SIG-M5 treated with dmso at 0.1 percent for 504 hours (cell line): ENCODE measurements around the gene CACNA2D3.
A peak's percentile ranks its signal among the peaks of the same experiment; 100 is the strongest.

Source experiments
- DNase-seq: peaks from one replicate; lab custom pipeline; 2025; ENCODE audit not compliant: unreplicated experiment; lab: John Stamatoyannopoulos, UW

The CACNA2D3 gene

GRCh38 chr3:54863786-54864185, 741.4 kb downstream of the CACNA2D3 start:
- no peak for DNase-seq

DNA sequence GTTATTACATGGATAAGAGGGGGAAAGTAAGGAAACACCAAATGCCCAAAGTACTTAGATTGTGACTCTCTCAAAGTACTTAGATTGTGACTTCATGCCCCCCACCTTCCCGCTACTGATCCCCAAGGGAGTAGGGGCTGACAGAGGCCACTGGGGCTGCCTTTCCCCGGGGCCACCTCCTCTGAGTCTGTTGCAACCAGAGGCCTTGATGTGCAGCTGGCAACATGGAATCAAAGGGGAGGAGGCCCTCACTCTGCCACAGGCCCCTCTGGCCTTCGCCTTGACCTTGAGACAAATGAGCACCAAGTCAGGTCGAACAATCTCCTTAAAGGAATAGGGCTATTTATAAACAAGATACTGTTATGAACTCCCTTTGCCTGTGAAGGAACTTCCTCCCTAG, 743.0 kb downstream of the CACNA2D3 start:
- no peak for DNase-seq

GRCh38 chr3:54866251-54866650, 743.9 kb downstream of the CACNA2D3 start:
- no peak for DNase-seq

- peak; percentile 39 for DNase-seq
These were observed 748.1 kb downstream of the CACNA2D3 start for GRCh38 chr3:54870423-54870822.

GRCh38 chr3:54871867-54872266, 749.5 kb downstream of the CACNA2D3 start:
- DNase-seq: no peak

GRCh38 chr3:54873059-54874010, 751.0 kb downstream of the CACNA2D3 start:
- DNase-seq: no peak

GRCh38 chr3:54874816-54875556, 752.6 kb downstream of the CACNA2D3 start:
- DNase-seq: no peak

- no peak for DNase-seq
These were observed 753.4 kb downstream of the CACNA2D3 start for GRCh38 chr3:54875596-54876268.

- DNase-seq: no peak
These were observed 754.3 kb downstream of the CACNA2D3 start for GRCh38 chr3:54876694-54877093.

GRCh38 chr3:54877730-54878129, 755.4 kb downstream of the CACNA2D3 start:
- no peak for DNase-seq

GRCh38 chr3:54878145-54878544, 755.8 kb downstream of the CACNA2D3 start:
- no peak for DNase-seq

DNA sequence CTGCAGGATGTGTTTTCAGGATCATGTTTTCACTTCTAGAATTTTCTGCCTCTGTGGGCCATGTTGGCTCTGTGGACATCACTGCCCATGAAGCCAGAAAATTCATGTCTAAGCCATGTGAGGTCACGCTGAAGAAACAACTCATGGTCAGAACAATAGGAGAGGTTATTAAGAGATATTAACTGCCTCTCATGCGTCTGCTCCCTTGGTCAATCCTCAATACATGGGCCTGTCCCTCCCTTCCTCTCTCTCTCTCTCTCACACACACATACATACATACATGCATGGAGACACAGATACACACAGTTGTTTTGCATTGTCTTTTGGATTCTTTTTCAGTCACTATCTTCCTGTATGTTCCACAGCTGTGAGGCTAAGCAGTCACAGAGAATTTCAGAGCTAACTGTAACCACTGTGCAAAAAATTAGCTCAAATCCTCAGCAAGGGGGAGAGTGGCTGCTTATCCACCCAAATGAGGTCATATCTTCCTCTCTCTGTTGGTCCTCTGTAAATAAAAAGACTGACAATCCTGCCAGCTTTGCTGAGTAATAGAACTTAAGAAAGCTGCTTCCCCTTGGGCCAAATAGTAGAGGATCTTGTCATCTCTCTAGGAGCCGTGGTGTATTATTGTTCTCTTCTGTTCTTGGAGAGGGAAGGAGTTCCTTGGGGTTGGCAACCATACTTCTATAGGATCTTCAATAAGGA, 759.9 kb downstream of the CACNA2D3 start:
- no peak for DNase-seq

GRCh38 chr3:54888162-54888561, 765.8 kb downstream of the CACNA2D3 start:
- no peak for DNase-seq

DNA sequence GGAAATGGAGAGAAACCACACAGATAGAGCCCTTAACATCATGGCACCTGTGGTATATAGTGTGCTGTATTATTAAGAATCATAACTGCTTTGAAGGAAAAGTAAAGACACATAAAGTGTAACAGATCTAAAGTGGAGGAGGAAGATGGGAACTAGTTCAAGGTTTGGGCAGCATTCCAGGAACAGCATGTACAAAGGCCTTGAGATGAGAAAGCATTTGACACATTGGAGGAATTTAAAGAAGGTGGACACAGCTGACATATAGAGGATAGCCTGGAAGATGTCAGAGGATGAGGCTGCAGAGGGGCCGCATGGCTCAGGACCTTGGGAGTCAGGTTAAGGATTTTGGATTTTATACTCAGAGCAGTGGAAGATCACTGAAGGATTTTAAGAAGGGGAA, 766.5 kb downstream of the CACNA2D3 start:
- DNase-seq: no peak

- no peak for DNase-seq
These were observed 767.4 kb downstream of the CACNA2D3 start for GRCh38 chr3:54889731-54890130.

DNA sequence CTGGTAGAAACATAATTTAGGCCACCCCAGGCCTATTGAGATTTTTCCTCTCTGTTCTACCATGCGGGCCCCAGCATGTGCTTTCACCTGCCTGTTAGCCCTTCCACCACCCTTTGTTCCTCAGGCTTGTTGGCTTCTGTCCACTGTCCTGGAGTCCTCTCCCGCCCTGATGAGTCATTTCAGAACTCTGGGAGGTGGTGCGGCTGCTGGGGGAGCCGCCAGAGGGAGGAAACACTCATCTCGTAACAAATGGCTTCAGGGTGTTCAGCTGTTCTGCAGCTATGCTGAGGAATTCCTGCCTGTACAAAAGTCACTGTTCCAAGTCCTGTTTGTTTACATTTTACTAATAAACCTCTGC, 769.2 kb downstream of the CACNA2D3 start:
- peak; percentile 36 for DNase-seq

GRCh38 chr3:54892168-54892567, 769.8 kb downstream of the CACNA2D3 start:
- no peak for DNase-seq

DNA sequence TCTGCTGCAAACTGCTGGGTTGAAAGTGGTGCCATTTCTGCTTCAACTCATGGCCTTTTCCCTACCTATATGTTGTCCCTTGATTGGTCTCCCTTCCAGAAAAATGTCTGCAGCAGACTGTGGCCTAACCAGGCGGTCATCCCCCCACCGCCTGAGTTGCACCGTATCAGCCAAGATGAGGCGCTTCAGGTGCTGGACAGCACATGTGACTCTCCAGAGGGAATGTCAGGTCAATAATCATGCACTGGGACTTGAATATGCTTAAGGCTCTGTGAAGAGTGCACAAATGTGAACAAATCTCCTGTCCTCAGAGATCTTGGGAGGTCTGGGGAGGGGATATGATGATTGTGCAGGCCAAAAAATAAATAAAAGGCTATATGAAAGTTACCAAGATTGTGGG, 773.3 kb downstream of the CACNA2D3 start:
- DNase-seq: no peak

DNA sequence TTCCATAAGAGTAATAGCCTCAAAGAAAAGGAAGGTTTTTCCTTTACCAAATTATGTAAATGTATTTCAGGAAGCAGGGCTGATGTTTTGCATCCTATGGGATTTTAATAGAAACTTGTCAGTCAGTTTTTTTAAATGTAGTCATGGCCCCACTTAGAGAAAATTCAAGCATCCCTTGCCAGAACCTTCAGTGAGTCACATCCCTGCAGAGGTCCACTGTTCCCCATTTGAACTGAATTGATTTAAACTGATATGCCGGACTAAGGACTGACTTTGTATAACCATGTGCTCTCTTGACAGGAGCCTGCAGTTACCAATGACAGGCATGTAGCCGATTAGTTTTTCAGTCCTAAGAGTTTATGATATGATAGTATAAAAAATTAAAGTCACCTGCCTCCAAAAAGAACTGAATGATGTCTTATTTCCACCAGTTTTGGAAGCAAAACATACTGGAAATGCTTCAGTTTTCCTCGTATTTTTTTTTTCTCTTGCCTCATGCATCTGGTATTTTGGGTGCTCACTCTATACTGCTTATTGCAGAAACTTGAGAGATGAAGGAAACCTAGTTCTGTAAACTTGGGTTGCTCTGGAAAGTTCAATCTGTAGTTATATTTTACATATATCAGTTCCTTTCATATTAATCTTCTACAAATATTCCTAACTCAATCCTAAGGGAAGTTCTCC, 774.8 kb downstream of the CACNA2D3 start:
- DNase-seq: no peak

- no peak for DNase-seq
These were observed 776.9 kb downstream of the CACNA2D3 start for GRCh38 chr3:54899273-54899672.
